Psoas muscle (tissue), 8 donors: ENCODE measurements around the gene RBM12. TPM values are rescaled to one million over a fixed set of nuclear protein-coding genes. Genes with fewer than 3 reads are reported as not detected.

Experiments used
- ATAC-seq, 4 donors: fragments of 200-7000 bp; cut with Tn5 transposase; one replicate each; pipeline ENCODE4 v1.9.1; 2020; ENCODE audit warnings: moderate library complexity in 3 of 4, mild to moderate bottlenecking in 2 of 4
- DNase-seq, 2 donors: peaks; one replicate each; pipeline ENCODE4 v3.0.0-alpha.2; 2020
- H3K27ac ChIP-seq: fragments of 200-600 bp; one replicate; pipeline ENCODE4 v1.8.0; 2022
- H3K27me3 ChIP-seq, 3 donors: fragments of 200-600 bp in 1 of 3; one replicate each; pipeline versions ENCODE4 v1.6.1 to v1.8.0; 2013 to 2022; ENCODE audit warnings: low read length in 2 of 3, mild to moderate bottlenecking in 2 of 3, moderate library complexity in 1 of 3; ENCODE audit not compliant: insufficient read depth in 3 of 3
- H3K36me3 ChIP-seq, 2 donors: fragments of 200-600 bp in 1 of 2; one replicate each; pipeline versions ENCODE4 v1.6.1 to v1.8.0; 2013 to 2022; ENCODE audit warnings: low read depth in 1 of 2, mild to moderate bottlenecking in 1 of 2, moderate library complexity in 1 of 2; ENCODE audit not compliant: insufficient read depth in 1 of 2
- H3K4me1 ChIP-seq: fragments of 200-600 bp; one replicate; pipeline ENCODE4 v1.8.0; 2022
- H3K4me3 ChIP-seq: fragments of 200-600 bp; one replicate; pipeline ENCODE4 v1.8.0; 2022; ENCODE audit warnings: mild to moderate bottlenecking
- H3K9me3 ChIP-seq: fragments of 200-600 bp; one replicate; pipeline ENCODE4 v1.8.0; 2022
- WGBS, 3 donors: extraction: QIAGEN DNeasy Blood & Tissue Kit; methylation state at CpG; one replicate each; pipeline versions ENCODE4 v1.1.6 to v1.1.7; 2013; 5-methylcytosine and 5-hydroxymethylcytosine counted together
- intact Hi-C, 2 donors: fragments of 100-400 bp; cut with DNase I; formaldehyde crosslinking; loops; one replicate each; pipeline versions ENCODE4 v1.11.0 to v1.14.2; 2022
- polyA plus RNA-seq, 3 donors: library from polyadenylated mRNA; stranded (reverse); fragments of 200-250 nt; gene quantifications; one replicate each; pipeline ENCODE4 v1.2.3, GENCODE V29; 2013
- total RNA-seq, 4 donors: library from RNA; stranded (reverse); fragmentation: NEBNext Ultra II Directional in 2 of 4; extraction: Animal tissue kit (Norgen Biotek cat#: 25700) in 2 of 4; gene quantifications; one replicate each; pipeline versions ENCODE4 v1.2.1 to v1.2.4, GENCODE V29; 2021 to 2023
- TF ChIP-seq, protein P1 (sequence below): fragments of 200-600 bp; IDR thresholded peaks from one replicate; pipeline ENCODE4 v1.8.0; 2022; ENCODE audit warnings: antibody characterized with exemption
- donor health status: healthy with polysubstance abuse.
- donor health status: DM: no; HTN: no; CAD: no; lungs with moderate emphysema.
- donor health status: Bipolar disorder and iron deficiency.
- donor health status: healthy.
- donor health status: DM: yes; HTN: yes; CAD: no.
- donor health status: DM: no; HTN: no; CAD: no.
- donor health status: DM: no; HTN: no; CAD: no.
- donor health status: DM: yes; HTN: yes; CAD: no.

Gene RBM12
- total and polyA plus RNA-seq, 7 donors, result 5.3 to 61.5 (median 22.5) TPM

DNA sequence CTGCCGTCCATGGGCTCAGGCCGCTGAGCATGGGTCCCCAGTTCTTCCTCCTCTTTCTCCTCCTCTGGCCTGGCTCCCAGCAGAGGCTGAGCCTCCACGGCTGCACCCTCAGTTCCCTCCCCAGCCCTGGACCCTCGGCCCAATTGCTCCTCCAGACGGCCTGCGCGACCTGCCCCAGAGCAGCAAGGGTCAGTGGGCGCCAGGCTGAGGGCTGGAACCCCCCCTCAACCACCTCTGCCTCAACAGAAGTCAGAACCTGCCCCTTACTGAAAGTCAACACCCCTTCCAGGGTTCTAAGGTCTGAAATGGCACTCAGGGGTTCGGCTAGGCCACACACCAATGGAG, 65.0 kb downstream of the RBM12 start:
- DNase-seq (peak in 1 of 2 donors; percentile 30), ATAC-seq (no peak)
- H3K9me3 ChIP-seq, result no peaks in the 10 kb centered on the region
- H3K27ac ChIP-seq, result no peak overlapping the region
- H3K36me3 ChIP-seq, result no peaks in the 10 kb centered on the region
- WGBS, 3 donors, result 84 to 91% (median 88%) methylated on average over 9 of the region's 9 CpGs
- H3K4me1 ChIP-seq, result peaks cover 11% of the 10 kb centered on the region
- TF ChIP-seq, protein P1, sequence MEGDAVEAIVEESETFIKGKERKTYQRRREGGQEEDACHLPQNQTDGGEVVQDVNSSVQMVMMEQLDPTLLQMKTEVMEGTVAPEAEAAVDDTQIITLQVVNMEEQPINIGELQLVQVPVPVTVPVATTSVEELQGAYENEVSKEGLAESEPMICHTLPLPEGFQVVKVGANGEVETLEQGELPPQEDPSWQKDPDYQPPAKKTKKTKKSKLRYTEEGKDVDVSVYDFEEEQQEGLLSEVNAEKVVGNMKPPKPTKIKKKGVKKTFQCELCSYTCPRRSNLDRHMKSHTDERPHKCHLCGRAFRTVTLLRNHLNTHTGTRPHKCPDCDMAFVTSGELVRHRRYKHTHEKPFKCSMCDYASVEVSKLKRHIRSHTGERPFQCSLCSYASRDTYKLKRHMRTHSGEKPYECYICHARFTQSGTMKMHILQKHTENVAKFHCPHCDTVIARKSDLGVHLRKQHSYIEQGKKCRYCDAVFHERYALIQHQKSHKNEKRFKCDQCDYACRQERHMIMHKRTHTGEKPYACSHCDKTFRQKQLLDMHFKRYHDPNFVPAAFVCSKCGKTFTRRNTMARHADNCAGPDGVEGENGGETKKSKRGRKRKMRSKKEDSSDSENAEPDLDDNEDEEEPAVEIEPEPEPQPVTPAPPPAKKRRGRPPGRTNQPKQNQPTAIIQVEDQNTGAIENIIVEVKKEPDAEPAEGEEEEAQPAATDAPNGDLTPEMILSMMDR, result no peak
- intact Hi-C loops, result loop anchor here (5.0 to 10.0 kb wide), 3 partner anchors 95 to 305 kb away; partner anchors contain the start of genes NFS1 (in 1 of the 2) and ROMO1 (in 1 of the 2)
- no peak overlapping the region for H3K4me3 ChIP-seq
- peaks cover 0 to 11% (median 1%) of the 10 kb centered on the region in 3 donors for H3K27me3 ChIP-seq

Other genes starting within 250 kb of the RBM12 start
- 1 to 10 TPM in 1 of 4 donors, under 1 TPM in 2, not detected in 1; 0.13 to 1.1 (median 0.22) TPM for gene GDF5, start 226.7 kb downstream of the RBM12 start, total RNA-seq
- gene GDF5, start 226.7 kb downstream of the RBM12 start, polyA plus RNA-seq, result under 1 TPM in 2 of 3 donors, not detected in 1; 0.03 to 0.13 TPM
- 10 to 100 TPM; 17.0 to 19.3 (median 17.6) TPM for gene CEP250, start 209.3 kb downstream of the RBM12 start, total RNA-seq
- 10 to 100 TPM in 1 of 3 donors, 1 to 10 TPM in 2; 4.2 to 13.2 (median 7.4) TPM for gene CEP250, start 209.3 kb downstream of the RBM12 start, polyA plus RNA-seq
- not detected for gene C20orf173, start 135.2 kb downstream of the RBM12 start, total RNA-seq
- gene C20orf173, start 135.2 kb downstream of the RBM12 start, polyA plus RNA-seq, result not detected
- gene ERGIC3, start 122.8 kb downstream of the RBM12 start, total RNA-seq, result 10 to 100 TPM; 61.7 to 71.6 (median 64.6) TPM
- gene ERGIC3, start 122.8 kb downstream of the RBM12 start, polyA plus RNA-seq, result 10 to 100 TPM; 67.9 to 83.5 (median 78.1) TPM
- 1 to 10 TPM; 1.1 to 2.1 (median 1.4) TPM for gene SPAG4, start 49.1 kb downstream of the RBM12 start, total RNA-seq
- gene SPAG4, start 49.1 kb downstream of the RBM12 start, polyA plus RNA-seq, result 1 to 10 TPM in 1 of 3 donors, under 1 TPM in 2; 0.49 to 1.1 (median 0.61) TPM
- gene CPNE1, start within 50 bp of the RBM12 start, total RNA-seq, result 10 to 100 TPM; 55.9 to 75.4 (median 67.1) TPM
- 10 to 100 TPM; 59.5 to 62.1 (median 61.6) TPM for gene CPNE1, start within 50 bp of the RBM12 start, polyA plus RNA-seq
- gene NFS1, start 34.5 kb upstream of the RBM12 start, total RNA-seq, result 10 to 100 TPM; 23.6 to 45.0 (median 40.3) TPM
- 10 to 100 TPM; 19.8 to 35.2 (median 26.1) TPM for gene NFS1, start 34.5 kb upstream of the RBM12 start, polyA plus RNA-seq
- 100 to 1,000 TPM; 133 to 172 (median 143) TPM for gene ROMO1, start 34.5 kb upstream of the RBM12 start, total RNA-seq
- gene ROMO1, start 34.5 kb upstream of the RBM12 start, polyA plus RNA-seq, result 100 to 1,000 TPM; 253 to 379 (median 323) TPM
- gene RBM39, start 77.4 kb upstream of the RBM12 start, total RNA-seq, result 100 to 1,000 TPM in 3 of 4 donors, 10 to 100 TPM in 1; 93.0 to 171 (median 139) TPM
- 100 to 1,000 TPM; 115 to 151 (median 123) TPM for gene RBM39, start 77.4 kb upstream of the RBM12 start, polyA plus RNA-seq
- gene PHF20, start 107.1 kb upstream of the RBM12 start, total RNA-seq, result 10 to 100 TPM; 57.7 to 97.9 (median 68.4) TPM
- 10 to 100 TPM; 32.1 to 95.7 (median 58.6) TPM for gene PHF20, start 107.1 kb upstream of the RBM12 start, polyA plus RNA-seq